HG03565 (cell line): Measurements from ENCODE around the gene TADA2B.

Experiments
- ATAC-seq: cut with Tn5 transposase; IDR thresholded peaks from one replicate; pipeline ENCODE4 v1.9.1; 2021; ENCODE audit warnings: mild to moderate bottlenecking, moderate library complexity; ENCODE audit not compliant: unreplicated experiment

TADA2B gene

GRCh38 chr4:7054106-7054880 is 11.1 kb downstream of the TADA2B start:
- no peak for ATAC-seq

GRCh38 chr4:7055111-7055989 is 12.2 kb downstream of the TADA2B start:
- no peak for ATAC-seq

GRCh38 chr4:7055990-7056325 is 12.8 kb downstream of the TADA2B start:
- ATAC-seq, result no peak

- ATAC-seq, result no peak
Measured at GRCh38 chr4:7058792-7059191, 15.6 kb downstream of the TADA2B start.

GRCh38 chr4:7059662-7060061 is 16.5 kb downstream of the TADA2B start:
- no peak for ATAC-seq

- ATAC-seq, result no peak
Measured at GRCh38 chr4:7060346-7061150, 17.4 kb downstream of the TADA2B start.

GRCh38 chr4:7061815-7062214 is 18.6 kb downstream of the TADA2B start:
- ATAC-seq, result no peak

GRCh38 chr4:7062816-7063215 is 19.6 kb downstream of the TADA2B start:
- no peak for ATAC-seq

- no peak for ATAC-seq
Measured at GRCh38 chr4:7063362-7063761, 20.2 kb downstream of the TADA2B start.

GRCh38 chr4:7066006-7066405 is 22.8 kb downstream of the TADA2B start:
- ATAC-seq, result no peak

- ATAC-seq, result no peak
Measured at GRCh38 chr4:7066493-7066892, 23.3 kb downstream of the TADA2B start.

GRCh38 chr4:7067126-7067451 is 23.9 kb downstream of the TADA2B start:
- no peak for ATAC-seq

GRCh38 chr4:7067452-7068278 is 24.5 kb downstream of the TADA2B start, which contains the start of gene GRPEL1:
TSS of gene GRPEL1 (minus strand) at chr4:7068064. CDS start at chr4:7068032, 32 bp downstream.
- ATAC-seq, result peak; percentile 89

GRCh38 chr4:7068279-7068842 is 25.2 kb downstream of the TADA2B start:
- ATAC-seq, result peak; percentile 7

- no peak for ATAC-seq
Measured at GRCh38 chr4:7068883-7069282, 25.7 kb downstream of the TADA2B start.

- ATAC-seq, result peak; percentile 39
Measured at GRCh38 chr4:7070729-7071511, 27.7 kb downstream of the TADA2B start.

- no peak for ATAC-seq
Measured at GRCh38 chr4:7073059-7073458, 29.9 kb downstream of the TADA2B start.

GRCh38 chr4:7073526-7074390 is 30.6 kb downstream of the TADA2B start:
- ATAC-seq, result no peak
